ENCODE measurements around the gene RMND1. TPM values are rescaled to one million over a fixed set of nuclear protein-coding genes. Genes with fewer than 3 reads are reported as not detected.

The RMND1 gene
- total RNA-seq, 2 experiments from 2014 or later: 19.0 to 19.7 TPM

- Mint-ChIP-seq H3K4me3 (peak overlapping the region; percentile 56), H3K36me3 (ENCODE audit: low read depth) (no peaks in the 10 kb centered on the region), H3K27ac (no peak overlapping the region), H3K9me3 (no peaks in the 10 kb centered on the region), H3K4me1 (ENCODE audit: low read depth) (peaks cover 9% of the 10 kb centered on the region), H3K27me3 (peaks cover 39% of the 10 kb centered on the region)
- no peak for TF ChIP-seq CTCF (IDR thresholded peaks at IDR 0.05)
- POLR2A ChIA-PET: no interaction called here
- DNase-seq: no peak
- CTCF ChIA-PET: interaction anchor here (0.7 kb wide), 1 partner anchor 30 kb away, joined by 3 read pairs; no protein-coding TSS in a partner anchor
- ATAC-seq: no peak
- intact Hi-C loops (cut with micrococcal nuclease): no loop called here
These were observed 43.0 kb upstream of the RMND1 start for GRCh38 chr6:151494936-151495320.

GRCh38 chr6:151494235-151494935 is 42.5 kb upstream of the RMND1 start:
- DNase-seq (peak; percentile 49), ATAC-seq (peak; percentile 37)
- intact Hi-C loops (cut with micrococcal nuclease): no loop called here
- no peak for TF ChIP-seq CTCF (IDR thresholded peaks at IDR 0.05)
- Mint-ChIP-seq H3K27ac (no peak overlapping the region), H3K36me3 (ENCODE audit: low read depth) (no peaks in the 10 kb centered on the region), H3K27me3 (peaks cover 39% of the 10 kb centered on the region), H3K4me3 (peak overlapping the region; percentile 56), H3K4me1 (ENCODE audit: low read depth) (peaks cover 9% of the 10 kb centered on the region), H3K9me3 (no peaks in the 10 kb centered on the region)
- CTCF ChIA-PET: no interaction called here
- POLR2A ChIA-PET: interaction anchor here (1.7 kb wide), 1 partner anchor 12 kb away, joined by 4 read pairs; no protein-coding TSS in a partner anchor

GRCh38 chr6:151493804-151494234 is 41.9 kb upstream of the RMND1 start, which contains the start of gene CCDC170:
CCDC170 (plus strand) TSS chr6:151494017; CDS start chr6:151494129, 112 bp downstream.
- peak; percentile 21 for DNase-seq
- H3K27ac Mint-ChIP-seq: no peak within 1 kb of the TSS
- H3K36me3 Mint-ChIP-seq (ENCODE audit: low read depth): no peaks in the 10 kb centered on the region
- peaks cover 9% of the 10 kb centered on the region for H3K4me1 Mint-ChIP-seq (ENCODE audit: low read depth)
- peaks cover 39% of the 10 kb centered on the region for H3K27me3 Mint-ChIP-seq
- no peak for TF ChIP-seq CTCF (IDR thresholded peaks at IDR 0.05)
- intact Hi-C loops (cut with micrococcal nuclease): no loop called here
- H3K9me3 Mint-ChIP-seq: no peaks in the 10 kb centered on the region
- peak; percentile 58 for ATAC-seq
- H3K4me3 Mint-ChIP-seq: peak within 1 kb of the TSS; percentile 56
- ChIA-PET POLR2A (interaction anchor here (1.7 kb wide), 1 partner anchor 12 kb away, joined by 4 read pairs; no protein-coding TSS in a partner anchor), CTCF (no interaction called here)

- Mint-ChIP-seq H3K9me3 (no peaks in the 10 kb centered on the region), H3K36me3 (ENCODE audit: low read depth) (no peaks in the 10 kb centered on the region), H3K27ac (no peak overlapping the region), H3K4me1 (ENCODE audit: low read depth) (peaks cover 5% of the 10 kb centered on the region), H3K27me3 (peaks cover 39% of the 10 kb centered on the region), H3K4me3 (peak overlapping the region; percentile 17)
- DNase-seq: no peak
- intact Hi-C loops (cut with micrococcal nuclease): no loop called here
- ATAC-seq: no peak
- CTCF ChIA-PET: interaction anchor here (0.7 to 0.8 kb wide), 2 partner anchors 48 to 56 kb away, joined by 3 read pairs; no protein-coding TSS in a partner anchor
- no peak for TF ChIP-seq CTCF (IDR thresholded peaks at IDR 0.05)
- POLR2A ChIA-PET: interaction anchor here (1.7 kb wide), 1 partner anchor 11 kb away, joined by 4 read pairs; no protein-coding TSS in a partner anchor
These were observed 41.4 kb upstream of the RMND1 start for GRCh38 chr6:151493161-151493803.

- ATAC-seq (no peak), DNase-seq (no peak)
- H3K27ac Mint-ChIP-seq: no peak overlapping the region
- no peak overlapping the region for H3K4me3 Mint-ChIP-seq
- intact Hi-C loops (cut with micrococcal nuclease): no loop called here
- H3K36me3 Mint-ChIP-seq (ENCODE audit: low read depth): no peaks in the 10 kb centered on the region
- TF ChIP-seq CTCF (IDR thresholded peaks at IDR 0.05): no peak
- H3K9me3 Mint-ChIP-seq: no peaks in the 10 kb centered on the region
- CTCF ChIA-PET: interaction anchor here (0.8 to 1.3 kb wide), 2 partner anchors 15 to 85 kb away, joined by 3 to 5 read pairs; no protein-coding TSS in a partner anchor
- POLR2A ChIA-PET: no interaction called here
- peaks cover 4% of the 10 kb centered on the region for H3K4me1 Mint-ChIP-seq (ENCODE audit: low read depth)
- peaks cover 29% of the 10 kb centered on the region for H3K27me3 Mint-ChIP-seq
These were observed 39.1 kb upstream of the RMND1 start for GRCh38 chr6:151490996-151491395.

Data from activated CD8-positive, alpha-beta T cell treated with anti-CD3 and anti-CD28 coated beads for 36 hours (primary cell).